K562 (cell line): ENCODE results near the gene ASPRV1. TPM values are rescaled to one million over a fixed set of nuclear protein-coding genes. Genes with fewer than 3 reads are reported as not detected.

ENCODE experiments used
- ATAC-seq: fragments of 200-7000 bp; cut with Tn5 transposase; 3 replicates; pipeline ENCODE4 v1.9.1; 2020; ENCODE audit warnings: moderate library complexity
- BruUV-seq: library from RNA; stranded (reverse); fragments of 400-500 nt; replicated peaks from 2 replicates; lab custom pipeline; 2021; lab: Mats Ljungman, UMichigan
- CTCF ChIA-PET: fragments of 300-600 bp; formaldehyde crosslinking; extraction: SDS; loops from one replicate; lab custom pipeline; 2021; ENCODE audit warnings: low intra/inter-chr PET ratio; lab: Yijun Ruan, JAX
- POLR2A ChIA-PET: fragments of 300-600, 350-650 bp; sonication (Branson Sonifier 250); formaldehyde crosslinking; extraction: SDS; loops from one replicate; lab custom pipeline; 2021; ENCODE audit warnings: antibody characterized with exemption, inconsistent platforms; lab: Yijun Ruan, JAX
- DNase-seq, 4 experiments: peaks; one replicate each; pipeline versions ENCODE4 v3.0.0 to v3.0.0-alpha.2; 2011 to 2018; ENCODE audit warnings: low spot score in 3 of 4, mixed read lengths in 3 of 4; ENCODE audit errors: extremely low read depth in 1 of 4
- FAIRE-seq: peaks from 2 replicates; lab custom pipeline; 2011; peaks lifted over from hg19 to GRCh38; lab: Jason Lieb, UNC
- H2AFZ ChIP-seq: 2 replicates; pipeline ENCODE4 v1.6.0; 2011; ENCODE audit warnings: low read depth, low read length, control low read depth, inconsistent platforms
- H3K27ac ChIP-seq: fragments of 200-600 bp; 3 replicates; pipeline ENCODE4 v1.8.0; 2011; ENCODE audit warnings: low read depth, mild to moderate bottlenecking, control low read depth, inconsistent platforms, low read length, moderate library complexity, mixed read lengths; ENCODE audit errors: extremely low read depth
- H3K27me3 ChIP-seq, 2 experiments: fragments of 300-600 bp in 1 of 2; 2 replicates in 1 of 2; 3 replicates in 1 of 2; pipeline versions ENCODE4 v1.6.0 to v1.8.0; 2011; ENCODE audit warnings: inconsistent platforms in 2 of 2, low read length in 2 of 2, mild to moderate bottlenecking in 1 of 2, mixed read lengths in 1 of 2, moderate library complexity in 1 of 2; ENCODE audit not compliant: control insufficient read depth in 2 of 2, insufficient read depth in 2 of 2
- H3K36me3 ChIP-seq: fragments of 300-600 bp; 3 replicates; pipeline ENCODE4 v1.8.0; 2011; ENCODE audit warnings: mild to moderate bottlenecking, low read length, inconsistent platforms; ENCODE audit not compliant: control insufficient read depth, insufficient read depth
- H3K4me1 ChIP-seq, 2 experiments: fragments of 200-600 bp in 1 of 2; replicated peaks in 1 of 2; 2 replicates in 1 of 2; 3 replicates in 1 of 2; pipeline versions ENCODE4 v1.5.1 to v1.8.0; 2011; ENCODE audit warnings: inconsistent platforms in 2 of 2, low read length in 2 of 2, mild to moderate bottlenecking in 1 of 2, mixed read lengths in 1 of 2, moderate library complexity in 1 of 2; ENCODE audit not compliant: control insufficient read depth in 2 of 2, insufficient read depth in 2 of 2
- H3K4me2 ChIP-seq: 2 replicates; pipeline ENCODE4 v1.6.1; 2011; ENCODE audit warnings: low read length, control low read depth, inconsistent platforms, mixed read lengths; ENCODE audit not compliant: insufficient read depth
- H3K4me3 ChIP-seq: fragments of 200-600 bp; sonication (generic), shearing (Covaris generic); 2 replicates; pipeline ENCODE4 v1.5.1; 2016; ENCODE audit warnings: control low read depth, inconsistent platforms
- H3K79me2 ChIP-seq: fragments of 200-600 bp; 3 replicates; pipeline ENCODE4 v1.8.0; 2011; ENCODE audit warnings: low read length, inconsistent platforms; ENCODE audit not compliant: control insufficient read depth, insufficient read depth
- H3K9ac ChIP-seq, 2 experiments: 2 replicates each; pipeline versions ENCODE4 v1.6.0 to v1.6.1; 2011; ENCODE audit warnings: low read depth in 2 of 2, low read length in 2 of 2, control low read depth in 1 of 2, inconsistent platforms in 1 of 2, mild to moderate bottlenecking in 1 of 2, mixed read lengths in 1 of 2; ENCODE audit not compliant: insufficient read depth in 1 of 2
- H3K9me1 ChIP-seq: one replicate; pipeline ENCODE4 v1.6.0; 2011; ENCODE audit warnings: inconsistent platforms, mild to moderate bottlenecking, low read length, moderate library complexity; ENCODE audit not compliant: control insufficient read depth, insufficient read depth
- H3K9me3 ChIP-seq: replicated peaks from 2 replicates; pipeline ENCODE4 v1.5.1; 2011; ENCODE audit warnings: low read depth, low read length, inconsistent platforms; ENCODE audit not compliant: control insufficient read depth, insufficient read depth
- H4K20me1 ChIP-seq: replicated peaks from 2 replicates; pipeline ENCODE4 v1.6.1; 2011; ENCODE audit warnings: low read length, inconsistent platforms, mixed read lengths; ENCODE audit not compliant: control insufficient read depth, insufficient read depth
- EGR1 ChIP-seq: fragments of 450-650 bp; conservative IDR thresholded peaks from 2 replicates; pipeline ENCODE4 v1.6.1; 2017; ENCODE audit warnings: mild to moderate bottlenecking
- LARP7 ChIP-seq: fragments of 450-650 bp; IDR thresholded peaks from 2 replicates; pipeline ENCODE4 v1.6.1; 2016
- WGBS: fragments of 100-300 bp; shearing (Covaris generic); methylation state at CpG from one replicate; pipeline ENCODE4 v1.1.6; 2016; ENCODE audit warnings: low coverage, mixed read lengths; ENCODE audit not compliant: insufficient coverage; ENCODE audit errors: missing lambda C conversion rate; 5-methylcytosine and 5-hydroxymethylcytosine counted together
- in situ Hi-C: fragments of 300-500 bp; cut with MboI; formaldehyde crosslinking; loops from 4 replicates; pipeline ENCODE4 v1.15.0; 2018; ENCODE audit warnings: inconsistent platforms, mixed read lengths
- intact Hi-C: fragments of 100-400 bp; cut with micrococcal nuclease; formaldehyde crosslinking; loops from 2 replicates; pipeline ENCODE4 v1.14.2; 2022
- polyA plus RNA-seq, 8 experiments: library from polyadenylated mRNA; depleted of rRNA in 4 of 8; stranded (reverse) in 5 of 8; unstranded in 3 of 8; fragments of >200 nt; fragmentation: Nextera tagmentation in 2 of 8; fragmentation: Illumina TruSeq in 1 of 8; extraction: Ambion mirVana in 2 of 8; extraction: Trizol in 1 of 8; gene quantifications; 2 replicates each; pipeline versions ENCODE4 v1.2.1 to v1.2.3, GENCODE V29; 2011 to 2014; ENCODE audit warnings: inconsistent platforms in 1 of 8, missing spikeins in 1 of 8
- total RNA-seq, 7 experiments: library from RNA; depleted of rRNA in 6 of 7; stranded (reverse); fragments of >200 nt in 6 of 7; fragmentation: Illumina TruSeq in 2 of 7; extraction: Trizol in 2 of 7; gene quantifications; 2 replicates each; pipeline versions ENCODE4 v1.2.1 to v1.2.3, GENCODE V29; 2011 to 2021; ENCODE audit warnings: low replicate concordance in 1 of 7
- TF ChIP-seq, protein P1 (sequence below): IDR thresholded peaks from 2 replicates; pipeline ENCODE4 v1.6.1; 2014; ENCODE audit warnings: antibody characterized with exemption

Gene ASPRV1
- total and polyA plus RNA-seq, 9 of the 15 experiments (the other 6 are each of a cell fraction or from before 2014, with no cell fraction given) = 0.17 to 0.72 (median 0.47) TPM; not detected in 1

GRCh38 chr2:69983392-69983966, 22.0 kb upstream of the ASPRV1 start:
- CTCF ChIA-PET = no interaction called here
- Histone ChIP-seq H3K4me1 (peaks cover 13 to 15% of the 10 kb centered on the region in 2 experiments; a peak in 4 of 5 replicates), H3K79me2 (no peaks in the 10 kb centered on the region), H3K36me3 (no peaks in the 10 kb centered on the region), H3K4me2 (no peak overlapping the region), H3K4me3 (no peak overlapping the region), H3K9me3 (no peaks in the 10 kb centered on the region), H3K27me3 (no peaks in the 10 kb centered on the region), H3K27ac (no peak overlapping the region), H2AFZ (no peak overlapping the region), H3K9me1 (no peaks in the 10 kb centered on the region), H4K20me1 (no peaks in the 10 kb centered on the region), H3K9ac (peak overlapping the region in 1 of 2 experiments; percentile 53; a peak in 1 of 4 replicates)
- POLR2A ChIA-PET = interaction anchor here (1.3 to 2.0 kb wide), 2 partner anchors 13 to 52 kb away, joined by 3 to 6 read pairs; no protein-coding TSS in a partner anchor
- intact Hi-C loops = no loop called here
- 86% methylated on average over 3 of the region's 3 CpGs for WGBS
- no peak for FAIRE-seq
- TF ChIP-seq, protein P1, sequence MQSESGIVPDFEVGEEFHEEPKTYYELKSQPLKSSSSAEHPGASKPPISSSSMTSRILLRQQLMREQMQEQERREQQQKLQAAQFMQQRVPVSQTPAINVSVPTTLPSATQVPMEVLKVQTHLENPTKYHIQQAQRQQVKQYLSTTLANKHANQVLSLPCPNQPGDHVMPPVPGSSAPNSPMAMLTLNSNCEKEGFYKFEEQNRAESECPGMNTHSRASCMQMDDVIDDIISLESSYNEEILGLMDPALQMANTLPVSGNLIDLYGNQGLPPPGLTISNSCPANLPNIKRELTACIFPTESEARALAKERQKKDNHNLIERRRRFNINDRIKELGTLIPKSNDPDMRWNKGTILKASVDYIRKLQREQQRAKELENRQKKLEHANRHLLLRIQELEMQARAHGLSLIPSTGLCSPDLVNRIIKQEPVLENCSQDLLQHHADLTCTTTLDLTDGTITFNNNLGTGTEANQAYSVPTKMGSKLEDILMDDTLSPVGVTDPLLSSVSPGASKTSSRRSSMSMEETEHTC = no peak
- TF ChIP-seq EGR1 (no peak), LARP7 (no peak)
- ATAC-seq = no peak
- in situ Hi-C loops = no loop called here
- DNase-seq = no peak
- BruUV-seq = no TSS peak
